CD14-positive monocyte (primary cell): ENCODE results near the gene SLIT3. TPM values are rescaled to one million over a fixed set of nuclear protein-coding genes. Genes with fewer than 3 reads are reported as not detected.

Experiments used
- DNase-seq, 3 donors: peaks; one replicate each; pipeline ENCODE4 v3.0.0-alpha.2; 2011 to 2022
- H2AFZ ChIP-seq: 2 replicates; pipeline ENCODE4 v1.6.0; 2012; ENCODE audit warnings: mild to moderate bottlenecking, low read depth, low read length, inconsistent platforms; ENCODE audit not compliant: insufficient read depth, poor library complexity, severe bottlenecking
- H3K27ac ChIP-seq, 2 donors: 1 replicate in 1 of 2; 2 replicates in 1 of 2; pipeline ENCODE4 v1.5.1; 2012 to 2013; ENCODE audit warnings: low read length in 2 of 2, control low read depth in 1 of 2, inconsistent platforms in 1 of 2, low read depth in 1 of 2, mild to moderate bottlenecking in 1 of 2
- H3K27me3 ChIP-seq, 2 donors: one replicate each; pipeline versions ENCODE4 v1.6.0 to v1.6.1; 2011 to 2013; ENCODE audit warnings: low read length in 2 of 2; ENCODE audit not compliant: control insufficient read depth in 2 of 2, insufficient read depth in 2 of 2
- H3K36me3 ChIP-seq, 2 donors: replicated peaks in 1 of 2; 1 replicate in 1 of 2; 2 replicates in 1 of 2; pipeline versions ENCODE4 v1.5.1 to v1.6.1; 2012 to 2013; ENCODE audit warnings: low read length in 2 of 2, control low read depth in 1 of 2, inconsistent platforms in 1 of 2, mild to moderate bottlenecking in 1 of 2; ENCODE audit not compliant: insufficient read depth in 2 of 2, control insufficient read depth in 1 of 2
- H3K4me1 ChIP-seq, 2 donors: 1 replicate in 1 of 2; 2 replicates in 1 of 2; pipeline versions ENCODE4 v1.5.1 to v1.6.1; 2012 to 2013; ENCODE audit warnings: low read length in 2 of 2, control low read depth in 1 of 2, inconsistent platforms in 1 of 2, mild to moderate bottlenecking in 1 of 2, moderate library complexity in 1 of 2; ENCODE audit not compliant: insufficient read depth in 2 of 2, control insufficient read depth in 1 of 2
- H3K4me2 ChIP-seq: replicated peaks from 2 replicates; pipeline ENCODE3; 2012; ENCODE audit warnings: low read length, moderate library complexity, mild to moderate bottlenecking; ENCODE audit not compliant: poor library complexity, severe bottlenecking; ENCODE audit errors: extremely low read depth
- H3K4me3 ChIP-seq, 3 experiments: fragments of 200-600 bp in 1 of 3; sonication (generic) in 1 of 3; replicated peaks in 1 of 3; 1 replicate in 2 of 3; 2 replicates in 1 of 3; pipeline ENCODE4 v1.5.1; 2011 to 2013; ENCODE audit warnings: low read length in 3 of 3, mild to moderate bottlenecking in 3 of 3, control low read depth in 2 of 3, low read depth in 2 of 3, inconsistent platforms in 1 of 3, moderate library complexity in 1 of 3
- H3K79me2 ChIP-seq: 2 replicates; pipeline ENCODE4 v1.6.0; 2012; ENCODE audit warnings: mild to moderate bottlenecking, control low read depth, inconsistent platforms, low read length, moderate library complexity; ENCODE audit not compliant: insufficient read depth
- H3K9ac ChIP-seq: 2 replicates; pipeline ENCODE4 v1.6.0; 2017; ENCODE audit warnings: low read length, mild to moderate bottlenecking; ENCODE audit not compliant: insufficient read depth, poor library complexity, severe bottlenecking
- H3K9me3 ChIP-seq, 2 donors: replicated peaks in 1 of 2; 1 replicate in 1 of 2; 2 replicates in 1 of 2; pipeline versions ENCODE4 v1.5.1 to v1.6.1; 2012 to 2013; ENCODE audit warnings: low read length in 2 of 2, control low read depth in 1 of 2; ENCODE audit not compliant: control insufficient read depth in 1 of 2, insufficient read depth in 1 of 2
- H4K20me1 ChIP-seq: 2 replicates; pipeline ENCODE4 v1.6.0; 2012; ENCODE audit warnings: mild to moderate bottlenecking, low read length, control low read depth, moderate library complexity; ENCODE audit not compliant: insufficient read depth
- H3K27ac Mint-ChIP-seq, 7 donors: one replicate each; pipeline ENCODE4 v1.8.0; 2020; ENCODE audit warnings: mild to moderate bottlenecking in 7 of 7, mixed read lengths in 7 of 7, moderate library complexity in 6 of 7, inconsistent platforms in 2 of 7
- H3K27me3 Mint-ChIP-seq, 3 donors: one replicate each; pipeline ENCODE4 v1.8.0; 2021 to 2022; ENCODE audit warnings: low read depth in 3 of 3, mild to moderate bottlenecking in 3 of 3, mixed read lengths in 3 of 3, moderate library complexity in 3 of 3, inconsistent platforms in 1 of 3
- H3K36me3 Mint-ChIP-seq, 2 donors: one replicate each; pipeline ENCODE4 v1.8.0; 2020; ENCODE audit warnings: mixed read lengths in 2 of 2, inconsistent platforms in 1 of 2, mild to moderate bottlenecking in 1 of 2
- H3K4me1 Mint-ChIP-seq: one replicate; pipeline ENCODE4 v1.8.0; 2020; ENCODE audit warnings: mild to moderate bottlenecking, mixed read lengths
- H3K4me3 Mint-ChIP-seq, 2 donors: one replicate each; pipeline ENCODE4 v1.8.0; 2020; ENCODE audit warnings: mild to moderate bottlenecking in 2 of 2, mixed read lengths in 2 of 2, moderate library complexity in 1 of 2
- H3K9me3 Mint-ChIP-seq, 7 donors: one replicate each; pipeline ENCODE4 v1.8.0; 2020 to 2022; ENCODE audit warnings: mixed read lengths in 7 of 7, mild to moderate bottlenecking in 6 of 7, moderate library complexity in 6 of 7, inconsistent platforms in 2 of 7
- WGBS: methylation state at CpG from one replicate; pipeline ENCODE4 v1.1.5; 2013; ENCODE audit warnings: missing lambda C conversion rate; ENCODE audit not compliant: insufficient coverage; 5-methylcytosine and 5-hydroxymethylcytosine counted together
- intact Hi-C, 2 donors: fragments of 100-400 bp; cut with micrococcal nuclease; formaldehyde crosslinking; loops; one replicate each; pipeline versions ENCODE4 v1.15.0 to v1.15.1; 2023
- polyA plus RNA-seq, 3 donors: library from polyadenylated mRNA; depleted of rRNA in 1 of 3; unstranded in 2 of 3; stranded (reverse) in 1 of 3; fragments of 300-500 nt in 2 of 3; fragments of >200 nt in 1 of 3; fragmentation: Illumina TruSeq in 2 of 3; gene quantifications; 1 replicate in 2 of 3; 2 replicates in 1 of 3; pipeline ENCODE4 v1.2.3, GENCODE V29; 2012 to 2021
- TF ChIP-seq, protein P1 (sequence below): fragments of 200-600 bp; IDR thresholded peaks from one replicate; pipeline ENCODE4 v1.8.0; 2022; ENCODE audit warnings: antibody characterized with exemption, mild to moderate bottlenecking

Gene SLIT3
- polyA plus RNA-seq, 3 donors, result not detected

DNA sequence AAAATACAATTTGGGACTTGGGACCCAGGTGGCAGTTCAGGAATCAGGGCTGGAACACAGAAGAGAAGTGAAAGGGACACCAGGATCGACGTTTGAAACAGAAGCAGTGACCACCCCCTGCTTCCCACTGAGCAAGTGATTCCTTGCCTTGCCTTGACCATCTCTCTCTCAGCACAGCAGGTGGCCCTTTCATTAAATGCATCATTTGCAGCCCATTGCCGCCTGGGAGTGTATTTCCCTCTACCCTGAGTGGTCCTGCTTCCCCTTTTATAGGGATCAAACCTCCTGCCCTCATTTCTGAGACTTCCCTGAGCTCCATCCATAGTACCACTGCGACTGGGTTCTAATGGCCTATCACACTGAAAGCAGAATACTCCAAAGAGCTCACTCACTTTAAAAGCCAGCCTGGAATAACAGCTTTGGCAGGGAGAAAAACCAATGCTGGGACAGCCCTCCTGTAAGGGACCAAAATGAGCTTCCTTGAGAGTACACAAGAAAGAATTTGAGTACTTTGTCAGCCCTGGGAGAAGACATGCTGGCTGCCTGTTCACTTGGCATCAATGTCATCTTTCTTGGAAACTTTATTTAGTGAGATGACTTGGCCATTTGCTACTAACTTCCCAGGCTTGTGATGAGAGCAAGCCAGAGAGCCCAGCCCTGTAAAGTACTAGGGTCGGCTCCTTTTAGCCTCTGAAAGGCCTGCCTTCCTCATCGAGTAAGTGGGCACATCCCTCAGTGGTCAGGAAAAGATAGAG, 149.7 kb downstream of the SLIT3 start:
- peaks cover 0 to 2% (median 0%) of the 10 kb centered on the region in 7 donors for H3K9me3 Mint-ChIP-seq
- Histone ChIP-seq H3K9ac (no peak overlapping the region), H2AFZ (no peak overlapping the region), H3K9me3 (no peaks in the 10 kb centered on the region), H3K4me3 (no peak overlapping the region), H3K36me3 (no peaks in the 10 kb centered on the region), H3K79me2 (no peaks in the 10 kb centered on the region), H4K20me1 (no peaks in the 10 kb centered on the region), H3K27me3 (no peaks in the 10 kb centered on the region), H3K27ac (no peak overlapping the region), H3K4me2 (no peak overlapping the region), H3K4me1 (no peaks in the 10 kb centered on the region)
- H3K27me3 Mint-ChIP-seq, result peaks cover 0 to 10% (median 4%) of the 10 kb centered on the region in 3 donors
- 71% methylated on average over 4 of the region's 6 CpGs for WGBS
- H3K4me3 Mint-ChIP-seq, result no peak overlapping the region
- no peak overlapping the region for H3K27ac Mint-ChIP-seq
- no peaks in the 10 kb centered on the region for H3K4me1 Mint-ChIP-seq
- intact Hi-C loops, result no loop called here
- TF ChIP-seq, protein P1, sequence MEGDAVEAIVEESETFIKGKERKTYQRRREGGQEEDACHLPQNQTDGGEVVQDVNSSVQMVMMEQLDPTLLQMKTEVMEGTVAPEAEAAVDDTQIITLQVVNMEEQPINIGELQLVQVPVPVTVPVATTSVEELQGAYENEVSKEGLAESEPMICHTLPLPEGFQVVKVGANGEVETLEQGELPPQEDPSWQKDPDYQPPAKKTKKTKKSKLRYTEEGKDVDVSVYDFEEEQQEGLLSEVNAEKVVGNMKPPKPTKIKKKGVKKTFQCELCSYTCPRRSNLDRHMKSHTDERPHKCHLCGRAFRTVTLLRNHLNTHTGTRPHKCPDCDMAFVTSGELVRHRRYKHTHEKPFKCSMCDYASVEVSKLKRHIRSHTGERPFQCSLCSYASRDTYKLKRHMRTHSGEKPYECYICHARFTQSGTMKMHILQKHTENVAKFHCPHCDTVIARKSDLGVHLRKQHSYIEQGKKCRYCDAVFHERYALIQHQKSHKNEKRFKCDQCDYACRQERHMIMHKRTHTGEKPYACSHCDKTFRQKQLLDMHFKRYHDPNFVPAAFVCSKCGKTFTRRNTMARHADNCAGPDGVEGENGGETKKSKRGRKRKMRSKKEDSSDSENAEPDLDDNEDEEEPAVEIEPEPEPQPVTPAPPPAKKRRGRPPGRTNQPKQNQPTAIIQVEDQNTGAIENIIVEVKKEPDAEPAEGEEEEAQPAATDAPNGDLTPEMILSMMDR, result no peak
- no peaks in the 10 kb centered on the region for H3K36me3 Mint-ChIP-seq
- DNase-seq, result no peak

DNA sequence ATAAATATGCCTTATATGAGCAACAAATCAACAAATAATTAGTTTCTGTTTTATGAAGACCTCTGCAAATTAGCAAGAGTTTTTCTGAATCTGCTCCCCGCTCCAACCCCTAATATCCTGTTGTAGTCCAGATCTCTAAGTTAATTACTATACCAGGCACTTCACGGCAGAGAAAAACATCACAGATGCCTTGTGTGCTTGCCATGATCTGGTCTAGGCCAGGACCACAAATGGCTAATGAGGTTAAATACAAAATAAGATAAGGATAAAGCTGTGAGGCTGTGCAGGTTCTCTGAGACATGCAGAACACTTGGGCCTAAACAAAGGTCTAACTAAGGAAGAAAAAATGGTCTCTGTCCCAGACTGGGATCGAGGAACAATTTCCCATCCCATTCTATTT, 150.8 kb downstream of the SLIT3 start:
- DNase-seq, result no peak
- Mint-ChIP-seq H3K4me3 (no peak overlapping the region), H3K4me1 (no peaks in the 10 kb centered on the region), H3K36me3 (no peaks in the 10 kb centered on the region), H3K27me3 (peaks cover 0 to 10% (median 4%) of the 10 kb centered on the region in 3 donors), H3K9me3 (peaks cover 0 to 2% (median 0%) of the 10 kb centered on the region in 7 donors), H3K27ac (no peak overlapping the region)
- H3K4me2 ChIP-seq, result no peak overlapping the region
- no peaks in the 10 kb centered on the region for H4K20me1 ChIP-seq
- no peaks in the 10 kb centered on the region for H3K79me2 ChIP-seq
- TF ChIP-seq, protein P1, result no peak
- no peak overlapping the region for H3K9ac ChIP-seq
- H3K36me3 ChIP-seq, result no peaks in the 10 kb centered on the region
- no peak overlapping the region for H3K27ac ChIP-seq
- no peaks in the 10 kb centered on the region for H3K27me3 ChIP-seq
- no peak overlapping the region for H3K4me3 ChIP-seq
- intact Hi-C loops, result no loop called here
- no peak overlapping the region for H2AFZ ChIP-seq
- H3K9me3 ChIP-seq, result no peaks in the 10 kb centered on the region
- H3K4me1 ChIP-seq, result no peaks in the 10 kb centered on the region
- no CpG with 5 or more reads among the region's 3 CpGs for WGBS
